RCC 7860 (cell line): ENCODE measurements around the gene KLRG1.

Experiments
- DNase-seq: peaks from one replicate; pipeline ENCODE4 v3.0.0-alpha.2; 2015; ENCODE audit warnings: low spot score
- FAIRE-seq: peaks from 2 replicates; lab custom pipeline; 2012; peaks lifted over from hg19 to GRCh38; lab: Jason Lieb, UNC

Gene KLRG1

DNA sequence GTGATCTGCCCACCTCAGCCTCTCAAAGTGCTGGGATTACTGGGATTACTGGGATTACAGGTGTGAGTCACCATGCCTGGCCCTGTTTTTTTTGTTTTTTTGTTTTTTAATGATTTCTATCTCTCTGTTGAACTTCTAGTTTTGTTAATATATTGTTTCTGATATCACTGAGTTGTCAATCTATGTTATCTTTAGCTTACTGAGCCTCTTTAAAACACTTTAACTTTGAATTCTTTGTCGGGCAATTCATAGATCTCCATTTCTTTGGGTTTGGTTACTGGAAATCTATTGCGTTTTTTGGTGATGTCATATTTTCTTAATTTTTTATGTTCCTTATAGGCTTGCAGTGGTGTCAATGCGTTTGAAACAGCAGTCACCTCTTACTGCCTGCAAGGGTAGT lies 9.2 kb upstream of the KLRG1 start:
- no peak for DNase-seq
- no peak for FAIRE-seq

DNA sequence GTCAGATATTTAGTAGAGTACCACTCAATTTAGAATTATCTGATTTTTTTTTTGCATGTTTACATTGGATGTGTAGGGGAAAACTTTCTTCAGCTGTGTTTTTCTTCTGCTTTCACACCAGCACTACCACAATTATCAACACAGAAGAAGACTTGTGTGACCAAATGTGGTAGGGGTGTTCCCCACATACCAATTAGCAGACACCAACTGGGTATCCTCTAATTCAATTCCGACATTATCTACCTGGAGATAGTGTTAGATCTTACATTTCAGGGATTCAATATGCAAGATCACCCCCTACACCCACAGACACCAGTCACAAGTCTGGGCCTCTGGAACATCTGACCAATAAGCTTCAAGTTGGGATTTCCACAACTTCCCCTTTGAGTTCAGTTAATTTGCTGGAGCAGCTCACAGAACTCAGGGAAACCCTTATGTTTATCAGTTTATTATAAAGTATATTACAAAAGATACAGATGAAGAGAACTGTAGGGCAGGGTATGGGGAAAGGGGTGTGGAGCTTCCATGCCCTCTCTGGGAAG lies 4.1 kb upstream of the KLRG1 start:
- FAIRE-seq (no peak), DNase-seq (no peak)

DNA sequence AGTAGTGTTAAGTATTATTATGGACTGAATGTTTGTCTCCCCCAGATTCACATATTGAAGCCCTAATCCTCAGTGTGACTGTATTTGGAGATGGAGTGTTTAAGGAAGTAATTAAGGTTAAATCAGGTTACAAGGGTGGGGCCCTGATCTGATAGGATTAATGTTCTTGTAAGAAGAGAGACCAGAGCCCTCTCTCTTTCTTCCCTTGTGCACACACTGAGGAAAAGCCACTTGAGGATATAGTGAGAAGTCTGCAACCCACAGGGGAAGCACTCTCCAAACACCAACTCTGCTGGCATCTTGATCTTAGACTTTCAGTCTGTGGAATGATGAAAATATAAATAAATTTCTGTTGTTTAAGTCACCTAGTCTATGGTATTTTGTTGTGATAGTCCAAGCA lies 2.2 kb upstream of the KLRG1 start:
- DNase-seq (no peak), FAIRE-seq (no peak)

DNA sequence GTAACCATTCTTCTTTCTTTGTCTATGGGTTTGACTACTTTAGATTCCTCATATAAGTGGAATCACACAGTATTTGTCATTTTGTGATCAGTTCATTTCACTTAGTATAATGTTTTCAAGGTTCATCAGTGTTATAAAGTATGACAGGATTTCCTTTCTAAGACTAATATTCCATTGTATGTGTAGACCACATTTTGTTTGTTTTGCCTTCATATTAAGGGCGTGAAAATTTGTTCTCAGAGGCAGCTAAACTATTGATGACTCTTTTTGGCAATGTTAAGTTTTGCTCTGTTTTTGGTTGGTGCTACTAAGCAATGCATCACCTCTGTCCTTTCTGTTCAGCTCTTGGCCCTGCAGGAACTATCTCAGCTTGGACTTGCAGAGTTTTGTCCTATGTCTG lies 1.7 kb upstream of the KLRG1 start:
- FAIRE-seq (no peak), DNase-seq (no peak)

DNA sequence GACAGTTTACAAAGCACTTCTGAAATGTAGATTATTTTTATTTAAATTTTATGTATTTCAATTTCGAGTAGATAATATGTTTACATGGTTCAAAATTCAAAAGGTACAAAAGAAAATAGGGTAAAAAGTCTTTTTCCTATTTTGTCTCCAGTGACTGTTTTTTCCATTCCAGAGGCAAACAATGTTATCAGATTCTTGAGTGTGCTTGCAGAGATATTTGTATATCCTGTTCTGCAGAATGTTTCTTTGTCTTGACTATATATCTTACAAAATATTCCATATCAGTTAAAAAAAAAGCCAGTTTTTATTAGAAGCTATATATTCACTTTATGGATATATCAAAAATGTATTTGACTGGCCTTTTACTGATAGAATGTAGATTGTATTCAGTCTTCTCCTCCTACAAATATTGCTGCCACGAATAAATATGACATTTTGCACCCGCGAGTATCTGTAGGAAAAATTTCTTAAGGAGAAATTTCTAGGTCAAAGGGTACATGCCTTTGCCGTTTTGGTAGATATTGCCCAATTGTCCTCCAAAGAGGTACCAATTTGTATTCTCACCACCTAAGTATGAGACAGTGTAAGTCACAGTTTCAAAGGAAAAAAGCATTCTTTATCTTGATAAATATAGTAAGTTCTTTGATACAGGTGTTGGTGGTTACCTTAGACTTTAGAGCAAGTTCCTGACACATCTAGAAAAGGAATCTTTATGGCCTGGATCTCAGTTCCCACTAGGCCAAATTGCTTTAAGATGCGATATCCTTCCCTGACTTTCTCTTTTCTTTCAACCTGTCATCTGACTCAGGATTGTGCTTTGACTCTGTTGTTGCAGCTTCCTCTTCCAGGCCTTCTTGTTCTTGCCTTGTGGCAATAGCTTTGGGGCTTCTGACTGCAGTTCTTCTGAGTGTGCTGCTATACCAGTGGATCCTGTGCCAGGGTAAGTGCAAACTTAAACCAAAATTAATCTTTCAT lies 2.3 kb downstream of the KLRG1 start:
- no peak for DNase-seq
- no peak for FAIRE-seq

DNA sequence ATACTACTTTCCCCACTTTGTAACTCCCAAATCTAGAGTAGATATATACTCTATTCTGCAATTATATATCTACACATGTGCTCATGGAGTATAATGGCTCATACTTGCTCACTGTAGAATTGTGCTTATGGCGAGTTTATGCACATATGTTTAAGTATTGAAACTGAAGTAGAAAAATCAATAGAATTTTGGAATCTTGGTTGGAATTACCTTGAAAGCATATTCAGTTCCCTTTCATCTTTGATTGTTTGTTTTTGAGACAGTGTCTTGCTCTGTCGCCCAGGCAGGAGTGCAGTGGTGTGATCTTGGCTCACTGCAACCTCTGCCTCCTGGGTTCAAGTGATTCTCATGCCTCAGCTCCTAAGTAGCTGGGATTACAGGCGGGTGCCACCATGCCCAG lies 4.5 kb downstream of the KLRG1 start:
- DNase-seq (no peak), FAIRE-seq (no peak)

DNA sequence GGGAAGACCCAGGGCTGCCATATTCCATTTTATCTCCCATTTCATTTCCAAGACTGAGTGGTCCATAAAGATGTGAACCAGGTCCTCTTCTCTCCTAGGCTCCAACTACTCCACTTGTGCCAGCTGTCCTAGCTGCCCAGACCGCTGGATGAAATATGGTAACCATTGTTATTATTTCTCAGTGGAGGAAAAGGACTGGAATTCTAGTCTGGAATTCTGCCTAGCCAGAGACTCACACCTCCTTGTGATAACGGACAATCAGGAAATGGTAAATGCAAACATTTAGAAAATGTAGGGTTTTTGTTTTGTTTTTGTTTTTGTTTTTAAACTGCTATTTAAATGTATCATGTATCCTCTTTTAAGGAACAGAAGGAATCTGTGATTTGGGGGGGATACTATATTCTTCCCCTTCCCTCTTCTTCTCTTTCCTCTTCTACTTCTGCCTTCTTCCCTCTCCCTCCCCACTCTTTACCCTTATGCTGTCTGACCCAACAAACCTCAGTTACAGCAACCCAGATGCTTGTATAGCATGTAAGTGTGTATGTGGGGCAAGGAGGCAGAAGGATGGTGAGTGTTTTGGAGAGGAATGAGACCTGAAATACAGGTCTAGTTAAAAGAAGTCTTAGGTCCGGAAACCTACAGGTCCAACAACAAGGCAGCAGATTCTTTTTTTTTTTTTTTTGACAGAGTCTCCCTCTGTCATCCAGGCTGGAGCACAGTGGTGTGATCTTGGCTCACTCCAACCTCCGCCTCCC lies 5.9 kb downstream of the KLRG1 start:
- no peak for DNase-seq
- FAIRE-seq, result no peak

DNA sequence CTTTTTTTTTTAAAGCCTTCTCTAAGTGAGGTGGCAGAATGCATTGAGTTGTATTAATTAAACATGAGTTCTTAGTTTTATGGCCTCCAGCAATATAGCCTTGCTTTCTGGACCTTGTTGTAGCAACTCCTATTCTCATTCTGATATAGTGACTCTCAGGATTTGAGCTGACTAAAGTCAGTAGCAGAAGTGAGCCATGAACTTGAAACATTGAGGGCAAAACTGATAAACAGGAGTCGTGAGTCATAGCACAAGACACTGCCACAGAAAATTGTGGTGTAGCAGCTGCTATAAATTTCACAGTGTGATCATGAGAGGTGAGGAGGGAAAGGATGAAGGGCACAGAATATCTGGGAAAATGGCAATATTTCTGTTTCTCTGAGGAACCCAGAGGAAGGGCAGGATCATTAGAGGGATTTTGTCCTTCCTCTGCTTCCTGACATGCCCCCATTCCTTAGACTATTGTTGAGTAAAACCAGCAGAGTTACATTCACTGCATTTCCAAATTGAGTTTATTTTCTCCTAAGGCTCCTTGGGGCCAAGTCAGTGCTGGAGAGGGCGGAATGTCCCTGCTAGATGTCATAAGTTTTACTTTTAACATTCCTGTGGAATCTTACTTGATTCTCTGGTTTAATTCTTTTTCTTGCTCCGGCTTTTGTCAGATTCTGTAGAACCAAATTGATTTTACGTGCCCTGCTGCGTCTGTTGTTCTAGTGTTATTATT lies 7.5 kb downstream of the KLRG1 start:
- DNase-seq (peak; percentile 10), FAIRE-seq (no peak)

DNA sequence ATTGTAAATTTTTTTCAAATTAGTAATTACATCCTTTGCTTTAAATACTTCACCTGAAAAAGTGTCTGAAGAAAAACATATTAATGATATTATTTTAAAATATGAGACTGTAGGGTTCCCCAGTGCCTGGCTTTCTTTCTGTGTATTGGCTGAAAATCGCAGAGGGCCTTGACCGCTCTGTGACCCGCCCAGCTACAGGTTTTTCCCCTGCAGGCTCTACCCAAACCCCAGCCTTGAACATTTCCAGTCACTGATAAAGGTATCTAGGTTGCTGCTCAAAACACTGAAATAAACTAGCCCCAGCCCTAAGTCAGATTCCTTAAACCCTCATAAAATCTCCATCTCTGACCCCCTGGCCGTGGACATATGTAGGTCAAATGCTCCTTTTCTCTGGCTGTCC lies 11.9 kb downstream of the KLRG1 start:
- no peak for FAIRE-seq
- no peak for DNase-seq

DNA sequence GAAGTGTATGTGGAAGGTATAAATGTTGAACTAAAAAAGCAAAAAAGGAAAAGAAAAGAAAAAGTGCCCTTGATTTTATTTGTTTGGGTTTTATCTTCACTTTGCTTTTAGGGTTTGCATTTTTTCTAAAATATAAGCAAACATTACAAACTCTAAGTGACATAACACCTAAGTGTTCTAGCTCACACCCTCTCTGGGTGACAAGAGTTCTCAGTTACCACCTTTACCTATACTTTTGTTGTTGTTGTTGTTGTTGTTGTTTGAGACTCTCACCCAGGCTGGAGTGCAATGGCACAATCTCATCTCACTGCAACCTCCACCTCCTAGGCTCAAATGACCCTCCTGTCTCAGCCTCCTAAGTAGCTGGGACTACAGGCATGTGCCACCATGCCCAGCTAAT lies 13.0 kb downstream of the KLRG1 start:
- FAIRE-seq (no peak), DNase-seq (no peak)

DNA sequence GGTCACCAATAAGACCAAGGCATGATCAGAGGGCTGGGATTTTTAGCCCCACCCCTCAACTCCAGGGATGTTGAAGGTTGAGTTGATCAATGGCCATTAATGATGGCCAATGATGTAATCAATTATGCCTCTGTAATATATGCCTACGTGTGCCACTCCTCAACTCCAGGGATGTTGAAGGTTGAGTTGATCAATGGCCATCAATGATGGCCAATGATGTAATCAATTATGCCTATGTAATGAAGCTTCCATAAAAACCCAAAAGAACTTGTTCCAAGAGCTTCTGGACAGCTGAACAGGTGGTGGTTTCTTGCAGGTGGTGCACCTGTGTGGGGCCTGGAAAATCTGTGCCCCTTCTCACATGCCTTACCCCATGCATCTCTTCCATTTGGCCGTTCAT lies 33.2 kb downstream of the KLRG1 start:
- FAIRE-seq, result no peak

DNA sequence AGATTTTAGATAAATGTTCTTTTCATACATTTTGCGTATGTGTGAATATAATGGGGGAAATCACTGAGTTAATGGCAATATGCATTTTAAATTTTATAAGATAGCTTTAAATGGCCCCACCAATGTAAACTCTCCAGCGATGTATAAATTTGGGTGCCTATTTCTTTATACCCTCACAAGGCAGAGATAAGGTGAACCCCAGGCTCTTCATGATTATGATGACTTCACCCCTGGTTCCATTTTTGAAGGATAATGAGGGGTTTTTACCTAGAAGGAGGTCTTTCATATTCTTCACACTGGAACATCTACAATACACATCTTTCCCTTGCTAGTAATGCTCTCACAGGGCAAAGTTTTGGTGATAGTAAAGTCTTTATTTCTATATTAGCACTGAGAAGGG lies 35.2 kb downstream of the KLRG1 start:
- DNase-seq, result no peak
- no peak for FAIRE-seq

More for the DNA sequence above, 33.2 kb downstream of the KLRG1 start:
- no peak for DNase-seq

DNA sequence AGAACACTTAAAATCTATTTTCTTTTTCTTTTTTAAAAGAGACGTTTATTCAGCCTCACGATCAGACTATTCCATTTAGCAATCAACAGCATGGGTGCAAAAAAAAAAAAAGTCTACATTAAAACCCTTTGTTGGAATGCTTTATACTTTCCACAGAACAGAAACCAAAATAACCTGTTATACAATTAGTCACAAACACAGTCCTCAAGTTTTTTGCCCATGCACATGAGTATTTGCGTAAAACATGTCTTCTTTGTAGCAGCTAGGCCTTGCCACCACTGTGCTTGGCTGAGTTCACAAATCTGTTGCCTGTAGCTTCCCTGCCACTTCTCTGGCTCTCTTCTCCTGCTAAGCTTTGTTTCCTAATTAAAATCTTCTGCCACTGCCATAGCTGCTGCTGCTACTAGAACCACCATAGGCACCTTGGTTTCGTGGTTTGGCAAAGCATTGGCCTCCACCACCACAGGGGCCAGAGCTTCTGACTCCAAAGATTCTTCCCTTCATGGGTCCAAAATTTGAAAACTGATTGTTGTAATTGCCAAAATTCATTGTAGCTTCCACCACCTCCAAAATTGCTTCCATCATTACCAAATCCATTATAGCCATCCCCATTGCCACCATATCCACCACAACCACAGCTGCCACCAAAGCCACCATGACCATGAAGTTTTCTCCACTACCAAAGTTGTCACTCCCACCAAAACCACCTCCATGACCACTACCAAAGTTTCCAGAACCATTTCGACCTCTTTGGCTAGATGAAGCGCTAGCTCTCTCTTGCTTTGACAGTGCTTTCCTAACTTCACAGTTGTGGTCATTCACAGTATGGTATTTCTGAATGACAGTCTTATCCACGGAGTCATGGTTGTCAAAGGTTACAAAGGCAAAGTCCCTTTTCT lies 38.1 kb downstream of the KLRG1 start:
- FAIRE-seq (no peak), DNase-seq (no peak)

DNA sequence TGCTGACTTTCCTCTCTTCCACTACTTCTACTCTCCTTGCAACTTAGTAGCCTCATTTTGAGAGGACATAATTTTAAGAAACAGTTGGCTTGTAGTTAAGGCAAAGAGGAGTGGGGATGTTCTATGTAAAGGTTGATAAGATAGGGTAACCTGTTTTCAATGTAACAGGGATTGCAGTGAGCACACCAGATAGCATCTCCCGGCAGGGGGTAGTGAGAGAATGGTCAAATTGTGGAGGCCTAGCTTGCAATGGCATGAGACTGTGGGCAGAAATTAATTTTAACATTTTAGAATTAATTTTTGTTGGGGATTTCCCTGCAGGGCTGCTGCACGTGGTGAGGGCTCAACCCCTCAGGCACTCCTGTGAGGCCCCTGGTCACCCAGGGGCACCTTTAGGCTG lies 41.4 kb downstream of the KLRG1 start:
- no peak for DNase-seq
- no peak for FAIRE-seq

DNA sequence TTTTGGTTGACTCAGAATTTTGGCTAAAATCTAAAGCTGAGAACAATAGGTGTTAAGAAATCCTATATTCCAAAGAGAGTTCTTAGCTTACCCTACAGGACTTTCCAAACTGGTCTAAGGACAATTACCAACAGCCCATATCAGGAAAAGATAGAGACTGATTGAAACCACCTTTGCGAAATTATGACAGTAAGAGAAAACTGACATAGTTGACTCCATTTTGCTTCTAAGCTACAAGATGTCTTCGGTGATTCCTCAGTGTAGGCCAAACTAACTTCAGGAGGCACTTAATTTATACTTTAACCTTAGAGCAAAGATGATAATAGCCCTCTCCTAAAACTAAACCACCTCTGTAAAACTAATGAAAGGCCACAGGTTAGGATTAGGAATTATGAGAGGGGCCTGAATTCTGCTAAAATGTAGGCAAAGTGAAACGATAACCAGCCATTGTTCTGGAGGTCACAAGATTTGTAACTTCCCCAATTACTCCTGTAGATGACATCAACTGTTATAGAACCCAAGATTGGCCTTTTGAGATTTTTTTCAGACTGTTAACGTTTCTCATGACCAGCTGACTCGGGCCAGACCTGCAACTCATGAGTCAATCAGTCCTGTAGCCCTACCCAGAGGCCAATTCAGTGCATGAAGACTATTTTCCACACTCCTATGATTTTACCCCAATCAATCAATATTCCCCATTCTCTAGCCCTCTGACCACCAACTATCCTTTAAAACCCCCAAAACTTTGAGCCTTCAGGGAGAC lies 43.0 kb downstream of the KLRG1 start:
- FAIRE-seq (no peak), DNase-seq (no peak)

DNA sequence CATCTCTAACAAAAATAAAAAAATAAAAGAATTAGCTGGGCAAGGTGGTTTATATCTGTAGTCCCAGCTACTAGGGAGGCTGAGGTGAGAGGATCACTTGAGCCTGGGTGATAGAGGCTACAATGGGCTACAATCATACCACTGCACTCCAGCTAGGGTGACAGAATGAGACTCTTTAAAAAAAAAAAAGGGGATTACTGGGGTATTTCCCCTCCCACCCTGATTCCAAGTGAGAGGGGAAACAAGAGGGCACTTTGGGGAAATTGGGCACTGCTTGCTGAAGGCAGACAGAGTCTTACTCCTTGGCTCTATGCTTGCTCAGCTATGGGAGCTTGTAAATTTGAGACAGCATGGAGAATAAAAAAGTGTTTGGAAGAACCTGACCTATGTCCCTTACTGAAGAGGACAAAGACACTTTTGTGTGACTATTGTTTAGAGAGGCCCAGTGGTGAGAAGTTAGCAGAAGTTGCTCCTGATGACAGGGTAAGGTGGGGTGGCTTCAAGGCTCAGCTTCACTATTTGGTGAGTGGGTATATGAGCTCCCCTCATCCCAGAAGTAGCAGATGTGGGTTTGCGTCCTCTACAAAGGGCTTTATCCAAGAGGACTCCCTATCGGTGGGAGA lies 44.0 kb downstream of the KLRG1 start:
- FAIRE-seq (no peak), DNase-seq (no peak)

DNA sequence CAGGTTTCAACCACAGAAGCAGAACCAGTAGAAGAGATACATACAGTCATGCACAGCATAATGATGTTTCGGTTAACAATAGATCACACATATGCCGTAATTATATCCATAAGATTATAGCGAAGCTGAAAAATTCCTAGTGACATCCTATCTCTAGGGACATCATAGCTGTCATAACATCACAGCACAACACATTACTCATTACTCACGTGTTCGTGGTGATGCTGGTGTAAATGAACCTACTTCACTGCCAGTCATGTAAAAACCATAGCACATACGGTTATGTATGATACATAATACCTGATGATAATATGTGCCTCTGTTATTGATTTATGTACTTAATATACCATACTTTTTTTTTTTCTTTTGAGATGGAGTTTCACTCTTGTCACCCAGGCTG lies 44.7 kb downstream of the KLRG1 start:
- DNase-seq, result no peak
- FAIRE-seq, result no peak

DNA sequence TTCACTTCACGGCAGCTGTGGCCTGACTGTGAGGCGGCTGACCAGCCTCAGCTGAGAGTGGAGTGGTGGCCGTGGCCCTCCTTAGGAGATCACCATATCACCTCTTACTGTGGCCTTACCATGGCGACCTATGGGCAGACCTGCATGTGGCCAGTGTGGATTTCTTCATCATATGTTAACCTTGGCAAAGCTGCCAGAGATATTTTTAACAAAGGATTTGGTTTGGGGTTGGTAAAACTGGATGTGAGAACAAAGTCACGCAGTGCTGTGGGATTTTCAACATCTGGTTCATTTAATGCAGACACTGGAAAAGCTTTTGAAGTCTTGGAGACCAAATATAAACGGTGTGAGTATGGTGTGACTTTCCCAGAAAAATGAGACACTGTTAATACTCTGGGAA lies 46.9 kb downstream of the KLRG1 start:
- DNase-seq (no peak), FAIRE-seq (no peak)

DNA sequence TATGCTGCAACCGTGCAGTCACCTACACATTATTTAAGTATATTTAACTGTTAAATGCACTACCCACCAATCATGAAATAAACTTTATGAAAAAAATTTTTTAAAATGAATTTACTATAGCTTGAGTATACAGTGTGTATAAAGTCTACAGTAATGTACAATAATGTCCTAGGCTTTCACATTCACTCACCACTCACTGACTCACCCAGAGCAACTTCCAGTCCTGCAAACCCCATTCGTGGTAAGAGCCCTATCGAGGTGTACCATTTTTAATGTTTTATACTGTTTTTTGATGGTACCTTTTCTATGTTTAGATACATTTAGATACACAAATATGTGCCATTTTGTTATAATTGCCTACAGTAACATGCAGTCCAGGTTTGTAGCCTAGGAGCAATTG lies 48.1 kb downstream of the KLRG1 start:
- DNase-seq, result no peak
- no peak for FAIRE-seq
